GM12865 (cell line): ENCODE data around the gene BCL7A.

Experiments
- DNase-seq: peaks from one replicate; pipeline ENCODE4 v3.0.0; 2010; ENCODE audit warnings: low read depth
- H3K4me3 ChIP-seq: 2 replicates; pipeline ENCODE4 v1.5.1; 2011; ENCODE audit warnings: mild to moderate bottlenecking, low read depth, low read length, control low read depth
- TF ChIP-seq, protein P1 (sequence below): IDR thresholded peaks from 2 replicates; pipeline ENCODE4 v1.5.1; 2011; ENCODE audit warnings: low read length, control low read depth, low read depth, inconsistent platforms; ENCODE audit not compliant: insufficient read depth; ENCODE audit errors: missing control alignments

BCL7A gene

DNA sequence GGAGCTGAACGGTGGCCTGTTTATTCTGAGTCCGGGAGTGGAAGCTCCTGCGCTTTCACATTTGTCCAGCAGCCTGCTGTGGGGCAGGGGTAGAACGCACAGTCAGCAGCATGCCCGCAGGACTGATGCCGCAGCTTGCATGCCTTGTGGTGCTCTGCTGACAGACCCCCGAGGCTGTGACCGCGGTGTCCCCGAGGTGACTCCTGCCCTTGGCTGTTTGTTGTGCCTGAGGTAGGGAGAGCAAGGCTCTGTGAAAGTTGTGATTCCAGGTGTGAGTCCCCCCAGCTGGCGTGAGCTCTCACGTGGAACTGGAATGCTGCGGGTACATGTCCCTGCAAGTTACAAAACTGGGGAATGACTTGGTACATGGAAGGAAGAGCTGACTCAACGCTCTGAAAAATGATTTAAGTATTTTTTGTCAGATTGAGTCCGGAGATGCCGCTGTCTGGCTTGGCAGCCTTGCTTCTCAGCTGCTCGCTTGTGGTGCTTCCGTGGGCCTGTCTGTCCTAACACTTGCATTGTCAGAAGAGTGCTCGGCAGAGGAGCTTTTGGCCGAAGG, 75.0 kb downstream of the BCL7A start:
- H3K4me3 ChIP-seq: no peak overlapping the region
- TF ChIP-seq, protein P1, sequence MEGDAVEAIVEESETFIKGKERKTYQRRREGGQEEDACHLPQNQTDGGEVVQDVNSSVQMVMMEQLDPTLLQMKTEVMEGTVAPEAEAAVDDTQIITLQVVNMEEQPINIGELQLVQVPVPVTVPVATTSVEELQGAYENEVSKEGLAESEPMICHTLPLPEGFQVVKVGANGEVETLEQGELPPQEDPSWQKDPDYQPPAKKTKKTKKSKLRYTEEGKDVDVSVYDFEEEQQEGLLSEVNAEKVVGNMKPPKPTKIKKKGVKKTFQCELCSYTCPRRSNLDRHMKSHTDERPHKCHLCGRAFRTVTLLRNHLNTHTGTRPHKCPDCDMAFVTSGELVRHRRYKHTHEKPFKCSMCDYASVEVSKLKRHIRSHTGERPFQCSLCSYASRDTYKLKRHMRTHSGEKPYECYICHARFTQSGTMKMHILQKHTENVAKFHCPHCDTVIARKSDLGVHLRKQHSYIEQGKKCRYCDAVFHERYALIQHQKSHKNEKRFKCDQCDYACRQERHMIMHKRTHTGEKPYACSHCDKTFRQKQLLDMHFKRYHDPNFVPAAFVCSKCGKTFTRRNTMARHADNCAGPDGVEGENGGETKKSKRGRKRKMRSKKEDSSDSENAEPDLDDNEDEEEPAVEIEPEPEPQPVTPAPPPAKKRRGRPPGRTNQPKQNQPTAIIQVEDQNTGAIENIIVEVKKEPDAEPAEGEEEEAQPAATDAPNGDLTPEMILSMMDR: no peak
- DNase-seq: no peak

GRCh38 chr12:122097584-122097926, 75.9 kb downstream of the BCL7A start:
- TF ChIP-seq, protein P1: no peak
- DNase-seq: no peak
- no peak overlapping the region for H3K4me3 ChIP-seq

GRCh38 chr12:122097927-122098756, 76.5 kb downstream of the BCL7A start:
- TF ChIP-seq, protein P1: no peak
- no peak for DNase-seq
- H3K4me3 ChIP-seq: no peak overlapping the region

DNA sequence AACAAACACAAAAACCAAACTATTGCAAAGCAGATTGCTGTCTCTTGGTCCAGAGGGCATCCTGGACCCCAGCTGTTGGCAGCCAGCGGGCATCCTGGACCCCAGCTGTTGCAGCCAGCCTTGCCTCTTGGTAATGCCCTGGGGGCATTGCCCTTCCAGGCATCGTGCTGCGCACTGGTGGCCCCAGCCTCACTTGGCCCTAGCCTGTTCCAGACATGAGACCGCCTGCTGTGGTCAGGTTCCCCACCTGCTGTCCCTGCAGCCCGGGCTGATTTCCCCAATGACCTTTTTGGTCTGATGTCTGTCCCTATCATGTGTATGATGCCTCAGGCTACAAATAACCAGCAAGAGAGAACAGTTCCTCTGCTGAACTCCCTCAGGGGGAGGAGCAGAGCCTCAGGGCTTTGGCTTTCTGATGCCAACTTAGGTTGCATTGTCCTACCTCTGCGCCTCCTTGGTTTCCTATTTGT, 77.6 kb downstream of the BCL7A start:
- DNase-seq: no peak
- H3K4me3 ChIP-seq: no peak overlapping the region
- TF ChIP-seq, protein P1: no peak

- H3K4me3 ChIP-seq: no peak overlapping the region
- TF ChIP-seq, protein P1: no peak
- no peak for DNase-seq
Measured at GRCh38 chr12:122099856-122100255, 78.2 kb downstream of the BCL7A start.

DNA sequence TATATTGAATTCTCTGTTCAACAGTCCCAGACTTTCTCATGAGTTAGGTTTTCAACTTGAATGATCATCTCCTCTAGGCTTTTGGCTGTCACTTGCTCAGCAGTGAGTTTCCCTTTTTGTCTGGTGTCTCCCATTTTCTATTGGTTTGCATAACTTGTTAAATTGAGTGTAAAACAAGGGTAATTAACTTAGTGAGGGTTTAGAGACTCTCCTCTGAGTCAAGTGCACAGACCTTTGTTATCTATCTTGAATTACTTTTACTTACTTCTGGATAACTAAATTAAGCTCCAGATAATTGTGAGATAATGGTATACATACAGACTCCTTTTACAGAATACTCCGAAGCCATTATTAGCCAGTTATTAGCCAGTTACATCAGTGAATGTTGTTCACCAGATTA, 78.9 kb downstream of the BCL7A start:
- no peak for DNase-seq
- no peak overlapping the region for H3K4me3 ChIP-seq
- TF ChIP-seq, protein P1: no peak

GRCh38 chr12:122102331-122102730, 80.6 kb downstream of the BCL7A start:
- DNase-seq: no peak
- H3K4me3 ChIP-seq: no peak overlapping the region
- TF ChIP-seq, protein P1: no peak
